ENCODE data around the gene DNAJA1.
"Not testable (repeated sequence)": the region's sequence is repeated elsewhere in the genome, so short reads cannot be mapped to it uniquely, and the experiment has no call there.

Gene DNAJA1

GRCh38 chr9:33080534-33080933, 55.5 kb downstream of the DNAJA1 start:
- H3K4me3 Mint-ChIP-seq: no peak overlapping the region
- peaks cover 3% of the 10 kb centered on the region for H3K36me3 Mint-ChIP-seq (ENCODE audit: low read depth)
- H3K27me3 Mint-ChIP-seq (ENCODE audit: low read depth): no peaks in the 10 kb centered on the region
- H3K27ac Mint-ChIP-seq: no peak overlapping the region
- H3K9me3 Mint-ChIP-seq: no peaks in the 10 kb centered on the region
- peaks cover 34% of the 10 kb centered on the region for H3K4me1 Mint-ChIP-seq (ENCODE audit: low read depth)
- peak; percentile 26 for DNase-seq (ENCODE audit: low spot score)

GRCh38 chr9:33081128-33081851, 56.2 kb downstream of the DNAJA1 start:
- peaks cover 3% of the 10 kb centered on the region for H3K36me3 Mint-ChIP-seq (ENCODE audit: low read depth)
- no peak overlapping the region for H3K27ac Mint-ChIP-seq
- H3K4me1 Mint-ChIP-seq (ENCODE audit: low read depth): peaks cover 32% of the 10 kb centered on the region
- peak; percentile 76 for DNase-seq (ENCODE audit: low spot score)
- H3K4me3 Mint-ChIP-seq: no peak overlapping the region
- no peaks in the 10 kb centered on the region for H3K9me3 Mint-ChIP-seq
- no peaks in the 10 kb centered on the region for H3K27me3 Mint-ChIP-seq (ENCODE audit: low read depth)

- Mint-ChIP-seq H3K27ac (peak overlapping the region; percentile 85), H3K27me3 (ENCODE audit: low read depth) (no peaks in the 10 kb centered on the region), H3K4me1 (ENCODE audit: low read depth) (peaks cover 32% of the 10 kb centered on the region), H3K4me3 (peak overlapping the region; percentile 66), H3K9me3 (no peaks in the 10 kb centered on the region), H3K36me3 (ENCODE audit: low read depth) (no peaks in the 10 kb centered on the region)
- no peak for DNase-seq (ENCODE audit: low spot score)
Observed at GRCh38 chr9:33082128-33082527, 57.1 kb downstream of the DNAJA1 start.

GRCh38 chr9:33082538-33083326, 57.7 kb downstream of the DNAJA1 start:
- peaks cover 31% of the 10 kb centered on the region for H3K4me1 Mint-ChIP-seq (ENCODE audit: low read depth)
- DNase-seq (ENCODE audit: low spot score): peak; percentile 59
- H3K36me3 Mint-ChIP-seq (ENCODE audit: low read depth): no peaks in the 10 kb centered on the region
- H3K27me3 Mint-ChIP-seq (ENCODE audit: low read depth): no peaks in the 10 kb centered on the region
- peak overlapping the region; percentile 66 for H3K4me3 Mint-ChIP-seq
- peak overlapping the region; percentile 85 for H3K27ac Mint-ChIP-seq
- H3K9me3 Mint-ChIP-seq: no peaks in the 10 kb centered on the region

- H3K4me3 Mint-ChIP-seq; H3K36me3 Mint-ChIP-seq (ENCODE audit: low read depth); H3K9me3 Mint-ChIP-seq; DNase-seq (ENCODE audit: low spot score); H3K27me3 Mint-ChIP-seq (ENCODE audit: low read depth); H3K27ac Mint-ChIP-seq: not testable (repeated sequence)
- peaks cover 23% of the 10 kb centered on the region for H3K4me1 Mint-ChIP-seq (ENCODE audit: low read depth)
Observed at GRCh38 chr9:33085672-33086071, 60.6 kb downstream of the DNAJA1 start.

All from T-helper 2 cell treated with Interferon-gamma antibody and Interleukin-4, amounts not matched to agents 5 μg/mL and 100 μg/mL, for 36 hours (primary cell).